UCSD-AML1 (cell line): Measurements from ENCODE around the gene TMTC2.

Experiments used
- DNase-seq: peaks from one replicate; lab custom pipeline; 2025; ENCODE audit not compliant: unreplicated experiment; lab: John Stamatoyannopoulos, UW

Gene TMTC2

GRCh38 chr12:83121897-83122622, 435.4 kb downstream of the TMTC2 start:
- no peak for DNase-seq

- DNase-seq = no peak
These were observed 435.9 kb downstream of the TMTC2 start for GRCh38 chr12:83122623-83122934.

GRCh38 chr12:83123039-83123438, 436.3 kb downstream of the TMTC2 start:
- DNase-seq = no peak

GRCh38 chr12:83128540-83128939, 441.8 kb downstream of the TMTC2 start:
- DNase-seq = no peak

- DNase-seq = no peak
These were observed 443.5 kb downstream of the TMTC2 start for GRCh38 chr12:83130178-83130577.

GRCh38 chr12:83132360-83132759, 445.7 kb downstream of the TMTC2 start:
- no peak for DNase-seq

- DNase-seq = no peak
These were observed 449.7 kb downstream of the TMTC2 start for GRCh38 chr12:83136411-83136810.

GRCh38 chr12:83140135-83140534, 453.4 kb downstream of the TMTC2 start:
- no peak for DNase-seq

GRCh38 chr12:83141460-83141994, 454.8 kb downstream of the TMTC2 start:
- DNase-seq = no peak

GRCh38 chr12:83142914-83143313, 456.2 kb downstream of the TMTC2 start:
- DNase-seq = no peak

- no peak for DNase-seq
These were observed 457.2 kb downstream of the TMTC2 start for GRCh38 chr12:83143950-83144349.

- no peak for DNase-seq
These were observed 458.7 kb downstream of the TMTC2 start for GRCh38 chr12:83145325-83145840.

- DNase-seq = no peak
These were observed 460.6 kb downstream of the TMTC2 start for GRCh38 chr12:83147341-83147740.

- no peak for DNase-seq
These were observed 463.3 kb downstream of the TMTC2 start for GRCh38 chr12:83149987-83150386.

GRCh38 chr12:83150465-83151189, 463.9 kb downstream of the TMTC2 start:
- no peak for DNase-seq

GRCh38 chr12:83153177-83153576, 466.5 kb downstream of the TMTC2 start:
- DNase-seq = no peak

GRCh38 chr12:83156815-83157214, 470.1 kb downstream of the TMTC2 start:
- no peak for DNase-seq

GRCh38 chr12:83157604-83158003, 470.9 kb downstream of the TMTC2 start:
- no peak for DNase-seq

- DNase-seq = no peak
These were observed 472.0 kb downstream of the TMTC2 start for GRCh38 chr12:83158613-83159207.

GRCh38 chr12:83161456-83161855, 474.8 kb downstream of the TMTC2 start:
- DNase-seq = no peak

- DNase-seq = no peak
These were observed 482.0 kb downstream of the TMTC2 start for GRCh38 chr12:83168751-83169150.

GRCh38 chr12:83172441-83172840, 485.7 kb downstream of the TMTC2 start:
- DNase-seq = no peak
